Measurements from ENCODE around the gene ZFX.

ZFX gene

DNA sequence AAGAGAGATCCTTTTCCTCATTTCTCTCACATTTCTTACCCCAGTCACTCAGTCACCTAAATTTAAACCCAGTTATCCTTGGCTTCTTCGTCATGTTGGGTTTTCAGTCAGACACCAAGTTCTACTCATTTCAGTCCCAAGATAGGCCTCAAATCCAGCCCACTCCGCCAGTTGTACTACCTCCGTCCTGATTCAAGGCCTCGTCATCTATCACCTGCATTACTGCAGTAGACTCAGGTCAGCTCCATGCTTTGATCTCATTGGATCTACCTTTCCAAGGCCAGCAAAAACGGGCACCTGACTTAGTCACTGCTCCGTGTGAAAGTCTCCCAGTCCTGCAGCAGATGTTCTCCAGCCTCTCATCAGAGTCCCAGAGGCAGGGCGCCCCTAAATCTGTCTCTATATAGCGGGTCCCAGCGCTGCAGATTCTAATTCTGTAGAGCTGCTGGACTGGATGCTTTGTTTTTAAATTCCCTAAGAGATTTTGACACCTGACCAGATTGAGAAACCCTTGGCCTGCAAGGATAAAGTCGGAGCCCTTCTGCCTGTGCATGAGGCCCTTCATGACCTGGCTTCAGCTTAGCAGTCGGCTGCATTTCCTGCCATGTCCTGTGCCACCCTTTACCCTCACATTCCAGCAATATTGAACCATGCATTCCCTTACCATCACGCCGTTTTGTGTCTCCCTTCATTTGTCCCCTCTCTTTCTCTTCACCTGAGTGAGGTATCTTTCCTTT lies 53.7 kb downstream of the ZFX start:
- peak; percentile 21 for DNase-seq

DNA sequence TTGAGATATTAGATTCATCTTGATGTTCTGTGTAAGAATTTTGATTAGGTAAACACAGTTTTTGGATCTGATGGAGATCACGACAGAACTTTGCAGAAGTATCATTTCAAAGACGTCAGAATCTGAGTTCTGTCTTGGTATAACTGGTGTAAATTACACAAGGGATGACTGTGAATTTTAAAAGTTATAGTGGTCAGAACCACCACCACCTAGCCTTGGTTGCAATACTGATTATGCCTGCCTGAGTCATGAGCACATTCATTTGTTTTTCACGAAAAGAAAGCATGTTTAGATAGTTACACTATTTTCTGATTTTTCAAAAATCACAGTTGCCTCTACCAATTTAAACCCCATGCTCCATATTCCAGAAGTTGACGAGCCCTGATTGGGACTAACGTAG lies 54.8 kb downstream of the ZFX start:
- no peak for DNase-seq

DNA sequence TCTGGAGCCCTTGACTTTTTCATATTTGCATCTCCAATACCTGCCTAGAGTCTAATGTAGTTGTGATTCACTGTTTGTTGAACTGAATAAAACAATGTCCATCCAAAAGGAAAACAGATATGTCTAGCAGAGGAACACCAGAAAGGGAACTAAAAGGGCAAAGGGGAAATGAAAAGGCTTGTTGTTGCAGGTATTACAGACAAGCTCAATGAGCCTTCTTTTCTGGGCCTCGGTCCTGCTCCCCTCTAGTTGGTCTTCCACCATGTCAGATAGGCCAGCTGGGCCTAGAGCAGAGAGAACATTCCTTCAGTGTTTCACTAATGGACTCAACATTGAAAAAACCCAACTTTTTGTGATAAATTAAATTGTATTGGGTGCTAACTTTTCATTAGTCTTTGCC lies 55.4 kb downstream of the ZFX start:
- no peak for DNase-seq

DNA sequence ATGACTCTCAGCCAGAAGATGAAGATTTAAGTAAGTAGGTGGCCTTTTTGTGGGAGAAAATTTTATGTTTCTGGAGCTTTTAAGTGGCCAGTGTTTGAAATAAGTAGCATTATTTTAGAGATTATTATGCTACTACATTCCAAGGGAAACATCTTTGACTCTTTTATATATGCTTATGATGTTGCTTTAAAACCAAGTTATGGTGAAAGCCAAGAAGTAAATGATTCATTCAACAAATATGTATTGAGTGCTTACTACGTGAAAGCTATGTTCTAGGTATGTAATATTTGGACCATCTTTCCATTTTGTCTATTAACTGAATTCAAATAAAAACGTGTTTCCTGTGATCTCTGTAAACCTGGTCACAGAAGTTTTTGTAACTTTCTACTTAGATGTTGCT lies 58.3 kb downstream of the ZFX start:
- no peak for DNase-seq

DNA sequence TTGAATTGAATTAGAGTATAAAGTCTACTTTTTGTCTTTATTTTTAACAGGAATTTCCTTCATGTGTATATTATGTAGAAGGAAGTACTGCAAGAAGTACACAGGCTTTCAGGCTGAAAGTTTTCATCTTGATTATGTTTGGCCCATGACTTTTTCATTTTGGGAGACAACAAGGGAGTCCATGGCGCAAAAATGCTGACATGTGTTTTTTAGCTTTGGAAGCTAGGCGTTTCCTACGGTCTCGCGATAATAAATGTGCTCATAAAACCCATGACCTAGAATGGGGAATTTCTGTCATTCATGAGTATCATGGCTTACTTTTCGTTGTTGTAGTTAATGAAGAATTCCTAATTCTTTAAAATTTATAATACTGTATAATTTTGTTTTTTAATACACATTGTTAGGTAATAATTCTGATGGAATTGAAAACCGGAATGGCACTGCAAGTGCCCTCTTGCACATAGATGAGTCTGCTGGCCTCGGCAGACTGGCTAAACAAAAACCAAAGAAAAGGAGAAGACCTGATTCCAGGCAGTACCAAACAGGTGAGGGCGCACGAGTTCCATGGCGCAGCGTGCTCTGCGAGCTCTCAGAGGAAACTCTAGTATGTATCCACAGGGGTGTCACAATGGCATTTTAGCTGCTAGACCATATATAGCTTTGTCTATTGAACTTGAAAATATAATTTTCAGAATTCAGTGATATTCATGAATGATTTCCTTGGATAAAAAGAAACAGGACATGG lies 59.1 kb downstream of the ZFX start:
- DNase-seq, result no peak

DNA sequence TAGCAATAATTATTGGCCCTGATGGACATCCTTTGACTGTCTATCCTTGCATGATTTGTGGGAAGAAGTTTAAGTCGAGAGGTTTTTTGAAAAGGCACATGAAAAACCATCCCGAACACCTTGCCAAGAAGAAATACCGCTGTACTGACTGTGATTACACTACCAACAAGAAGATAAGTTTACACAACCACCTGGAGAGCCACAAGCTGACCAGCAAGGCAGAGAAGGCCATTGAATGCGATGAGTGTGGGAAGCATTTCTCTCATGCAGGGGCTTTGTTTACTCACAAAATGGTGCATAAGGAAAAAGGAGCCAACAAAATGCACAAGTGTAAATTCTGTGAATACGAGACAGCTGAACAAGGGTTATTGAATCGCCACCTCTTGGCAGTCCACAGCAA lies 60.7 kb downstream of the ZFX start:
- DNase-seq, result no peak

DNA sequence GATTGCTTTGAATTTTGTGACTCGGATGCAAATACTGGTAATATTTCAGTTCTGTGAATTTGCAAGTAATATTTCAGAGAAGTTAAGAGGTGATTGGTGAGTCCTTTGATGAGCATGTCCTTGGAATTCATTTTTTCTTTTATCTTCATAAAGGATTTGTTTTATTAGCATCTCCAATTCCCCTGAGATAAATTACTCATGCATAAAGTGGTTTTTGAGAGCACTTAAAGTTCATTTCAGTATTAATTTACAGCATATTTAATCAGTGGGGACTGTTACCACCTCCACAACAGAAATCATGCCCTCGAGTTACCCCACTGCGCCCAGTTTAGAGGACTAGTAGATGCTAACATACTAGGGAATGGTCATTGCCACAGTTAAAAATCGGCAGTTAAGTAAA lies 65.0 kb downstream of the ZFX start:
- DNase-seq, result no peak

DNA sequence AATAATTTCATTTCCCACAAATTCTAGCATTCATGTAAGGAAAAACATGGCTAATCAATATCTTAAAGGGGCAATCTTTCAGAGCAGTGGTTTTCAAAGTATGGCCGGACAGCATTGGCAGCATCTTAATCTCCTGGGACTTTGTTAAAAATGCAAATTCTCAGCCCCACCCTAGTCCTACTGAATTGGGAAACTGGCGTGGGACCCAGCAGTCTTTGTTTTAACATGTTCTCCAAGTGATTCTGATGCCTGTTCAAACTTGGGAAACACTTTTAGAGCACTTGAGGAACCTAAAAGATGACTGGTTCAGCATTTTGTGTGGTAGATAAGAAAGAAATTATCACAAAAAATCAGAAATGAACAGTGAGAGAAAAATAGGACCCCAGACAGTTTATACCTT lies 65.7 kb downstream of the ZFX start:
- DNase-seq, result no peak

DNA sequence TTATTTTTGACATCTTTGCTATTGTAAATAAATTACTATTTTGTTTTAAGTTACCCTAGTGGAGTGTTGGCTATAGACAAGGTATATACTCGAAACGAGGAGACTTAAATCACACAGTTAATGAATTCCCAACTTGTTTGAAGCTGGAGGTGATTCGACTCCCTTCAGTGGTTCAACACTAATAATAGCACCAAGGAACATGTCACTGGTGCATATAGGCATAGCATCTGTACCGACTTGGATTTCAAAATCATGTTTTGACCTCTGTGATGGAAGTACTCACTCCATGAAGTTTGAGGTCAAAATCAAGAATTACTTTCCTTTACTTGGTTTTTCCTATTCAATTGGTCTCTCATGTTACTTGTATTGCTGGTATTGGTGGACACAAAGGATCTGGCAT lies 66.5 kb downstream of the ZFX start:
- DNase-seq, result no peak

DNA sequence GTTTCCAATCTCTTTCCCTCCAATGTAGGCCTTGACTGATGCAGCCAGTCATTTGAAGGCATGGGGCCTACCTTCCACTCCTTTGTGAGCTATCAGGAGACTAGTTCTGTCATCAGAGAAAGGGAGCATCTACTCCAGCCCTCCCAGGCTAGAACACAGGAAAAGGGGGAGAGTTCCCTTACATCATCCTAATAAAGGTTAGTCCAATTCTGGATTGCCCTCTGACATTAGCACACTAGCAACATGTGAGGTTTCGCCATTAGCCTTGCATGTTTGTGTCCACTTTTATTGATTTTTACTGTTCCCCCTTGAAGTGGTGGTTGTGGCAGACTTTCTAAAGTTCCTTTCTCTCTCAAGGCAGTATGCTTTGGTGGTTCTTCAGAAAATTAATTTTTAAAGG lies 67.3 kb downstream of the ZFX start:
- no peak for DNase-seq

DNA sequence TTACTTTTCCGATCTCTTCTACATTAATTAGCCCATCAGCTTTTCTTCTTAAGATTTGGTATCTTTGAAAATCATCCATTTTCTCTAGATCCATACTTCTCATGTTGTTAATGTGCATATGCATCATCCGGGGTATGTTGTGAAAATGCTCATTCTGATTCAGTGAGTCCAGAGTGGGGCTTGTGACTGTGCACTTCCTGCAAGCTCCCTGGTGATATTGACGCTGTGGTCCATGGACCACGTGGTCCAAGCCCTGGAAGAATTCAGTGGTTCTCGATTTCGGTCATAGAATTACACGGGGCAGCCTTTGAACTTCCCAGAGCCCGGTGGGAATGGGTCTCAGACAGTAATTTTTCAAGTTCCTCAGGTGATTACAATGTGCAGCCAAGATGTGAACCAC lies 69.8 kb downstream of the ZFX start:
- DNase-seq, result no peak

DNA sequence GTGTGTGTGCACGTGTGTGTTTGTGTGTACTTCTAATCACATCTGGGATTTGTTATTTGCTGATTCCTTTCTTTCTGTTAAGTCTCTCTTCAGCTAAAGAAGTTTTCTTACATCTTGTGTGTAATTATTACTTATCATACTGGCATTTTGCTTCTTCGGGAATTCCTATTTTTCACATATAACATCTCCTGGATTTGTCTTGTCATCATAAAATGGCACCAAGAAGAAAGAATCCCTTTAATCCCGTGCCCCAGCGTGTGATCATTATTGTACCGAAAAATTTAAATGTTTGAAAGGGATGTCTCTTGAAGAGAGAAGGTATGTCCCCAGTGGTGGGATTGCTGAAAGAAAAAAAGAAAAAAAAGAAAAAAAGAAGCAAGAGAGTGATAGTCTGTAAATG lies 72.3 kb downstream of the ZFX start:
- no peak for DNase-seq

DNA sequence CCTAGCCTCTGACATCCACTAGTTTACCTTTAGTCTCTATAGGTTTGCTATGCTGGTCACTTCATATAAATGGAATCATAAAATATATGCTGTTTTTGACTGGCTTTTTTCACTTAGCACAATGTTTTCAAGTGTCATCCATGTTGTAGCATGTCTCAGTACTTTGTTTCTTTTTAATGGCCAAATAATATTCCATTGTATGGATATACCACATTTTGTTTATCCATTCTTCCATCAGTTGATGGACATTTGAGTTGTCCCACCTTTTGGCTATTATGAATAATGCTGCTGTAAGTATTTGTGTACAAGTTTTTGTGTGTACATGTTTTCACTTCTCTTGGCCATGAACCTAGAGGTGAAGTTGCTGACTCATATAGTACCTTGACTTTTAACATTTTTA lies 75.7 kb downstream of the ZFX start:
- no peak for DNase-seq

DNA sequence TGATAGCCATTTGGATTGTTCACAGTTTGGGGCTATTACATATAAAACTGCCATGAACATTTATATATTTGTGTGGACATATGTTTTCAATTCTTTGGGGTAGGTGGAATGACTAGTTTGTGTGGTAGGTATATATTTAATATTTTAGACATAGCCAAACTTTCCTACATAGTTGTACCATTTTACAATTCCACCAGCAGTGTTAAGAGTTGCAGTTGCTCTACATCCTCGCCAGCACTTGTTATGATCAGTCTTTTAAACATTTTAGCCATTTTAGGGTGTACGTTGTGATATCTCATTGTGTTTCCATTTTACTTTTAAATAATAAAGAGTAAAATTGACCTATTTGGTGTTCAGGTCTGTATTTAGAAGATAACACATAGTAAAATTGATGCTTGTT lies 76.6 kb downstream of the ZFX start:
- DNase-seq, result no peak

DNA sequence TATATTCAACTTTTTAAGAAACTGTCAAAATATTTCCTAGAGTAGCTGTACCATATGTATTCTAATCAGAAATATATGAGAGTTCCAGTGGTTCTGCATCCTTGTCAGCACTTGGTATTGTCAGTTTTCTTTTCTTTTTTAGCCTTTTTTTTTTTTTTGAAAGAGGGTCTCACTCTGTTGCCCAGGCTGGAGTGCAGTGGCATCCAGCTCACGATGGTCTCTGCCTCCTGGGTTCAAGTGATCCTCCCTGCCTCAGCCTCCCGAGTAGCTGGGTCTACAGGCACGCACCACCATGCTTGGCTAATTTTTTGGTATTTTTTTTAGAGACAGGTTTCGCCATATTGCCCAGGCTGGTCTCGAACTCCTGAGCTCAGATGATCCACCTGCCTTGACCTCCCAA lies 79.1 kb downstream of the ZFX start:
- no peak for DNase-seq

DNA sequence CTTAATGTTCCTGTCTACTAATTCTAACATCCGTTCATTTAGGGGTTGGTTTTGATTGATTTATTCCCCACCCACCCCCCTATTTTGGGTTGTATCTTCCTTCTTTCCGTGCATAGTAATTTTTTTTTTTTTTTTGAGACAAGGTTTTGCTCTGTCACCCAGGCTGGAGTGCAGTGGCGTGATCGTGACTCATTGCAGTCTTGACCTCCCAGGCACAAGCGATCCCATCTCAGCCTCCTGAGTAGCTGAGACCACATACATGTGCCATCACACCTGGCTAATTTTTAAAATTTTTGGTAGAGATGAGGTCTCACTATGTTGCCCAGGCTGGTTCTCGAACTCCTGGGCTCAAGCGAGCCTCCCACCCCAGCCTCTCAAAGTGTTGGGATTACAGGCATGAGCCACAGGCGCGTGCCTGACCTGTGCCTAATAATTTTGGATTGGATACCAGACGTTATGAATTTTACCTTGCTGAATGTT lies 79.9 kb downstream of the ZFX start:
- no peak for DNase-seq

DNA sequence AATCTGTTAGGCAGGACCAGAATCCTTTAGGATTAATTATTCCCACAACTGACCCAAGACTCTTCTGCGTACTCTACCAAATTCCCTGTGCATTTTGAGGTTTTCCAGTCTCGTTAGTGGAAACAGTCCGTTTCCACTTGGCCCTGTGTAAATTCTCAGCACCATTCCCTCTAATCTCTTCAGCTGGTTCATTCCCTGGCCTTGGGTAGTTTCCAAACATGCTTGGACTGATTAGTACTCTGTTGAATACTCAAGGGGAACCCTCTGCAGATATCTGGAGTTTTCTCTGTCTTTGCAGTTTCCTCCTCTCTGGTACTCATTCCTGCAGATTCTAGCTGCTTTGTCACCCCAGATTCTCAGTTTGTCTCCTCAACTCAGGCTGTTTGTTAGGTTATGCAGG lies 80.4 kb downstream of the ZFX start:
- DNase-seq, result no peak

DNA sequence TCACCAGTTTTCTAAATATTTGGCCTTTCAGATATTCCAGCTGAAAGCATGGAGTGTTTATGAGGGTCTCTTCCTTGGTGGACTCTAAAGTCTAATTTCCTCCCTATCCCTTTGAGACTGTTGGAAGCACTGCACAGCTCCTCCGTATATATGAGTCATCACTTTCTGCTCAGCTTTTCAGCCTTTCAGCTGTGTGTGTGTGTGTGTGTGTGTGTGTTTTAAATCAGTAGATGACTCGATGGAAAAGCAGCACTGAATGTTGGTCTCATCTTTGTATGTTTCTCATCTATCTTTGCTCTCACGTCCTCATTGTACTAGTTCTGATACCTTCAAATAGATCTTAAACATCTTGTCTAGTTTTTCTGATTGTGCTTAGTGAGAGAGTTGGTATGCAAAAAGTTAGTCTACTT lies 81.6 kb downstream of the ZFX start:
- DNase-seq, result peak; percentile 5

DNA sequence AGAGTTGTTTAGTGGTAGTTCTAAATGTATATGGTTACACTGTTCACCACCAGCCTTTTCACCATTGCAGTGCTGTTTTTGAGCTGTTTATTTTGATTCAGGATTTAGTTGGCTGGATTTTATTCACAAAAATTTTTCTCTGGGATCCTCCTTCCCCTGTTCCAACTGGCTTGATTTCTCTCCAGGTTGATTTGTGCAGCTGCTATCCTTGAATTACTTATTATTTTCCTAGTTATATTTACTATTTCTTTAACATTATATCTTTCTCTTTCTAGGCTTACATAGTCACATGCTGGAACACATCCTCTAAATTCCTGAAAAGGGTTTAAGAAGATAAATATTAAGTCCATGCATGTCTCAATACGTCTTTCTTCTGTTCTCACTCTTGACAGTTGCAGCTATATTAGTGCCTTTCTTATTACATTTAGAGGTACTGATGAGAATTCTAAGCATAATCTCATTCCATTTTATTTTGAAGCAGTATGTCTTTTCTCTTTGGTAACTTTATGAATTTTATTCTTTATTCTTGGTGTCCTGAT lies 82.2 kb downstream of the ZFX start:
- DNase-seq, result no peak

DNA sequence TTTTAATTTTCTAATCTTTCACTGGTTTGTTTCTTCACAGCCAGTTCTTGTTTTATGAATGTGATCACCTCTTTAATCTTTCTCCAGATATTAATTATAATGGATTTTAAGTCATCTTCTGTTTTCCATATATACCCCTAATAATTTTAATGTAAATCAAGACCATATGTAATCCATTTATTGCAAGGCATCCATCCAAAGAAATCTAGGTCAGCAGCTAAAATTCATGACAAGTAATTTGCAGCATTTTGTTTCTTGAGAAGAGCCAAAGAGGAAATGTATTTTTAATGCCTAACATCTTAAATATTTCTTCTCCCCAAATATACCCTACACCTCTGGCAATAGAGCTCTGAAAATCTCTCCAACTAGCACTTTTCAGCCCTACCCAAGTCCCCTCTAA lies 83.3 kb downstream of the ZFX start:
- DNase-seq, result no peak

DNA sequence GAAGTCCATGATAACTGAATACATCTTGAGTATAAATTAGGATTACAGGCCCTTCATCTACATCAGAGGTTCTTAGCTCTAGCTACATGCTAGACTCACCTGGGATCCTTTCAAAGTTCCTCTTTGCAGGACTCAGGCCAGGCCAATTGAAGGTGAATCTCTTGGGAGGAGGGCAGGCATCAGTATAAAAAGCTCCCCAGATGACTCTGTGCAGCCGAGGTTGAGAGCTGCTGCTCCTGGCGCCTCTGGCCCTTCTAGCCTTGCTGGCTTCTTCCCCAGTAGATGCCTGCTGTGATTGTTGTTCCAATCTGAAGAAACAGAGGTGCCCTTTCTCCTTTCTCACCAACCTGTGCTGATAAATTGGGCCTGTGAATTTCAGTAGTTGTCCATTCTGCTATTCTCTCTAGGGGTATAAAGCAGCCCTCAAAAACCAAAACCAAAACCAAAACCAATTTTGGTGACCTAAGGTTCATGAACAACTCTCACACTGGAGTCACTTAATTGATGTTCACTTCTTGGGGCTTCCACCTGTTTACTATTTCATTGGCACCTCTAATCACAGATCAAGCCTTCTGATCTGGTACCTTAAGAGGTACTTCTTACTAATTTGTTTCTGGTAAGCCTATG lies 85.7 kb downstream of the ZFX start:
- no peak for DNase-seq

DNA sequence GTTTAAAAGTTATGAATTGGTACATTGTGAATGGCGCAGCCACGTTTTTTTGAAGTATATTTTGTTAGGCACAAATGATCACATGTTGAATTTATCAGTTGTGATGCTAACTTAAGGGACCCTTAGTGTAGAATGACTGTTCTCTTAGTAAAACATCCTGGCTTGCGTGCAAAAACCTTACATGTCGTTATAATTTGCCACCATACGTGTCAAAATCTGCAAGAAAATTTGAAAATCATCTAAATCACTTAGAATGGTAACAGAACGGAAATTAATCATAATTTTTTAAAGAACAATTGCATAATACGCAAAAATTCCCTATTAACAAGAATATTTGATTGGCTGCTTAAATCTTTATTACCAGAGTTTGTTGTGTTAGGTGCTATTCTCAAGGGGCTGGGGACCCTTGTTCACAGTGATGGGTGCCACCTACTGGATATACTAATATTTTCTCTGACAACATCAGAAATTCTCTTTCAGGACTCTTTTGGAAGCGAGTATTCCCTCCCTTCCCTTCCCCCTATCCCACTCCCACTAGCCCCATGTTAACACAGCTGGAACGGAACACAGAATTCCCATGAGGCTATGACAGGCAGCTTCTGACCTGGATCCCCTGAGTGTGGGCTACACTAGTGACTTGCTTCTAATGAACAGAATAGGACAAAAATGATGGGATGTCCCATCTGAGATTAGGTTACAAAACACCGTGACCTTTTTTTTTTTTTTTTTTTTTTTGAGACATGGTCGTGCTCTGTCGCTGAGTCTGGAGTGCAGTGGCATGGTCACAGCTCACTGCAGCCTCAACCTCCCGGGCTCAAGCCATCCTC lies 92.5 kb downstream of the ZFX start:
- peak; percentile 39 for DNase-seq

DNA sequence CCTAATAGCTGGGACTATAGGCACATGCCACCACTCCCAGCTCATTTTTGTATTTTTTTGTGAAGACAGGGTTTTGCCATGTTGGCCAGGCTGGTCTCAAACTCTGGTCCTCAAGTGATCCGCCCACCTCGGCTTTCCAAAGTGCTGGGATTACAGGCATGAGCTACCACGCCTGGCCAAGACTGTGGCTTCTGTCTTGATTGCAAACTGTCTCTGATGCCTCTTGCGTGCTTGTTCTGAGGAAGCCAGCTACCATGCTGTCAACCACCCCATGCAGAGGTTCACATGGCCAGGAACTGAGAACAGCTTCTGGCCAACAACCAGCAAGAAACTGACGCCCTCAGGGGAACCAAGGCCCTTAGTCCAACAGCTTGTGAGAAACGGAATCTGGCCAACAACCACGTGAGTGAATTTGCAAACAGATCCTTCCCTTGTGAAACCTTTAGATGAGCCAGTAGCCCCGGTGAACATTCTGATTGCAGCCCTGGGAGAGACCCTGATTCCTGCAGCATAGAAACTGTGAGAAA lies 93.2 kb downstream of the ZFX start:
- DNase-seq, result no peak
